Measurements from ENCODE around the gene CLINT1.

The CLINT1 gene

GRCh38 chr5:157735991-157736390, 123.0 kb downstream of the CLINT1 start:
- DNase-seq, result no peak
- H3K27me3 ChIP-seq (replicated peaks; ENCODE audit: control insufficient read depth, insufficient read depth, low read length, poor library complexity, severe bottlenecking), result no peaks in the 10 kb centered on the region

More at GRCh38 chr5:157735991-157736390, 123.0 kb downstream of the CLINT1 start:
- Histone ChIP-seq H3K4me3 (ENCODE audit: insufficient read depth, low read depth, low read length, poor library complexity, severe bottlenecking) (no peak overlapping the region), H3K4me1 (ENCODE audit: control insufficient read depth, insufficient read depth, low read length, poor library complexity, severe bottlenecking) (peaks cover 2% of the 10 kb centered on the region), H3K36me3 (ENCODE audit: control insufficient read depth, insufficient read depth, low read length) (peaks cover 20% of the 10 kb centered on the region), H3K27ac (ENCODE audit: insufficient read depth, low read length, poor library complexity, severe bottlenecking) (no peak overlapping the region), H3K9me3 (ENCODE audit: control insufficient read depth, low read length) (no peaks in the 10 kb centered on the region)
